ENCODE results near the gene TTLL11.

Gene TTLL11

GRCh38 chr9:122088880-122089706 lies 4.0 kb downstream of the TTLL11 start:
- TF ChIP-seq POLR2AphosphoS5 (IDR thresholded peaks at IDR 0.05; ENCODE audit: low read depth, low read length): no peak
- no peak for TF ChIP-seq TAF1 (IDR thresholded peaks at IDR 0.05; ENCODE audit: low read depth, low read length)
- no peak for TF ChIP-seq SPI1 (IDR thresholded peaks at IDR 0.05; ENCODE audit: low read depth, low read length)
- TF ChIP-seq POU2F2 (IDR thresholded peaks at IDR 0.05; ENCODE audit: low read depth, low read length): no peak
- TF ChIP-seq POLR2A (IDR thresholded peaks at IDR 0.05; ENCODE audit: low read depth, low read length): no peak
- TF ChIP-seq PAX5 (IDR thresholded peaks at IDR 0.05; ENCODE audit: insufficient read depth, low read length, severe bottlenecking): no peak
- DNase-seq (ENCODE audit: insufficient read length, low spot score) (no peak), FAIRE-seq (no peak)

- FAIRE-seq (no peak), DNase-seq (ENCODE audit: insufficient read length, low spot score) (no peak)
- TF ChIP-seq POLR2A (IDR thresholded peaks at IDR 0.05; ENCODE audit: low read depth, low read length) (no peak), SPI1 (IDR thresholded peaks at IDR 0.05; ENCODE audit: low read depth, low read length) (no peak), POU2F2 (IDR thresholded peaks at IDR 0.05; ENCODE audit: low read depth, low read length) (no peak), PAX5 (IDR thresholded peaks at IDR 0.05; ENCODE audit: insufficient read depth, low read length, severe bottlenecking) (no peak), POLR2AphosphoS5 (IDR thresholded peaks at IDR 0.05; ENCODE audit: low read depth, low read length) (no peak)
Observed at GRCh38 chr9:122087406-122088200, 5.5 kb downstream of the TTLL11 start.

- FAIRE-seq: no peak
Observed at GRCh38 chr9:122086873-122087272, 6.2 kb downstream of the TTLL11 start.

GRCh38 chr9:122085260-122085659 lies 7.8 kb downstream of the TTLL11 start:
- TF ChIP-seq POU2F2 (IDR thresholded peaks at IDR 0.05; ENCODE audit: low read depth, low read length) (no peak), SPI1 (IDR thresholded peaks at IDR 0.05; ENCODE audit: low read depth, low read length) (no peak), POLR2A (IDR thresholded peaks at IDR 0.05; ENCODE audit: low read depth, low read length) (no peak), TAF1 (IDR thresholded peaks at IDR 0.05; ENCODE audit: low read depth, low read length) (no peak), POLR2AphosphoS5 (IDR thresholded peaks at IDR 0.05; ENCODE audit: low read depth, low read length) (no peak), PAX5 (IDR thresholded peaks at IDR 0.05; ENCODE audit: insufficient read depth, low read length, severe bottlenecking) (no peak)
- FAIRE-seq (no peak), DNase-seq (ENCODE audit: insufficient read length, low spot score) (no peak)

More at GRCh38 chr9:122086873-122087272, 6.2 kb downstream of the TTLL11 start:
- TF ChIP-seq PAX5 (IDR thresholded peaks at IDR 0.05; ENCODE audit: insufficient read depth, low read length, severe bottlenecking) (no peak), TAF1 (IDR thresholded peaks at IDR 0.05; ENCODE audit: low read depth, low read length) (no peak)
- DNase-seq (ENCODE audit: insufficient read length, low spot score): no peak

DNA sequence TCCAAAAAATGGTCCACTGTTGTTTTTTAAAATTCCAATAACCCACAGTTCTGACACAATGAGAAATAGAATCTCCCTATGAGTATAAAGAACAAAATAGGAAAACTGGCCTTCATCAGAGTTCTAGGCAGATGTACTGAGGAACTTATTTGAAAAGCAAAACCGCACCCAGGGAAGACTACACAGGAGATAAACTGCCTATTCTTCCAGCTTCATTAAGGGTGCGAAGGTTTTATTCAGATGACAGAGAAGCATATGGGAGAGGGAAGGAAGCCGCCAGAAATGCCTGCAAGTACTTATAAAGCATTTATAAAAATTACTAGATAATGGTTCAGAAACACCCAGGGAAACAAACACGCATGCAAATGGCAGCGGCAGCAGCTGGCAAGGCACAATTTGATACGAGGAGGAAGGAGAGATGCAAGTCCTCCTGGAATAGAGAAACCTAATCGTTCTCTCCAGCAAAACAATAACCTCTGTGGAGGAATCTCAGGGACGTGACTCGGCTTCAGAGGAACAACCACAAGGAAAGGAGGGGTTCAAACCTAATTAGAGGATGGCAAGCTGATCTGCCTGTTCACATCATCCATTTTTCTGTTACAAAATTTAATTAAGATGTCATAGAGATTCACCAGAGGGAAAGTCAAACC lies 9.0 kb downstream of the TTLL11 start:
- FAIRE-seq (no peak), DNase-seq (ENCODE audit: insufficient read length, low spot score) (no peak)
- TF ChIP-seq POLR2AphosphoS5 (IDR thresholded peaks at IDR 0.05; ENCODE audit: low read depth, low read length): no peak
- no peak for TF ChIP-seq SPI1 (IDR thresholded peaks at IDR 0.05; ENCODE audit: low read depth, low read length)
- TF ChIP-seq PAX5 (IDR thresholded peaks at IDR 0.05; ENCODE audit: insufficient read depth, low read length, severe bottlenecking): no peak
- no peak for TF ChIP-seq TAF1 (IDR thresholded peaks at IDR 0.05; ENCODE audit: low read depth, low read length)
- TF ChIP-seq POLR2A (IDR thresholded peaks at IDR 0.05; ENCODE audit: low read depth, low read length): no peak
- TF ChIP-seq POU2F2 (IDR thresholded peaks at IDR 0.05; ENCODE audit: low read depth, low read length): no peak

GRCh38 chr9:122080986-122081385 lies 12.1 kb downstream of the TTLL11 start:
- no peak for FAIRE-seq

GRCh38 chr9:122078557-122078956 lies 14.6 kb downstream of the TTLL11 start:
- TF ChIP-seq POU2F2 (IDR thresholded peaks at IDR 0.05; ENCODE audit: low read depth, low read length): no peak
- no peak for TF ChIP-seq POLR2A (IDR thresholded peaks at IDR 0.05; ENCODE audit: low read depth, low read length)
- no peak for TF ChIP-seq SPI1 (IDR thresholded peaks at IDR 0.05; ENCODE audit: low read depth, low read length)
- TF ChIP-seq PAX5 (IDR thresholded peaks at IDR 0.05; ENCODE audit: insufficient read depth, low read length, severe bottlenecking): no peak
- no peak for TF ChIP-seq POLR2AphosphoS5 (IDR thresholded peaks at IDR 0.05; ENCODE audit: low read depth, low read length)
- no peak for TF ChIP-seq TAF1 (IDR thresholded peaks at IDR 0.05; ENCODE audit: low read depth, low read length)
- FAIRE-seq (no peak), DNase-seq (ENCODE audit: insufficient read length, low spot score) (no peak)

More at GRCh38 chr9:122080986-122081385, 12.1 kb downstream of the TTLL11 start:
- TF ChIP-seq TAF1 (IDR thresholded peaks at IDR 0.05; ENCODE audit: low read depth, low read length): no peak
- no peak for TF ChIP-seq POLR2AphosphoS5 (IDR thresholded peaks at IDR 0.05; ENCODE audit: low read depth, low read length)
- TF ChIP-seq POU2F2 (IDR thresholded peaks at IDR 0.05; ENCODE audit: low read depth, low read length): no peak
- no peak for DNase-seq (ENCODE audit: insufficient read length, low spot score)

- FAIRE-seq (no peak), DNase-seq (ENCODE audit: insufficient read length, low spot score) (no peak)
- no peak for TF ChIP-seq POU2F2 (IDR thresholded peaks at IDR 0.05; ENCODE audit: low read depth, low read length)
- no peak for TF ChIP-seq POLR2AphosphoS5 (IDR thresholded peaks at IDR 0.05; ENCODE audit: low read depth, low read length)
- TF ChIP-seq PAX5 (IDR thresholded peaks at IDR 0.05; ENCODE audit: insufficient read depth, low read length, severe bottlenecking): no peak
- no peak for TF ChIP-seq SPI1 (IDR thresholded peaks at IDR 0.05; ENCODE audit: low read depth, low read length)
Observed at GRCh38 chr9:122076773-122077172, 16.3 kb downstream of the TTLL11 start.

- FAIRE-seq: no peak
- no peak for DNase-seq (ENCODE audit: insufficient read length, low spot score)
- TF ChIP-seq POLR2A (IDR thresholded peaks at IDR 0.05; ENCODE audit: low read depth, low read length): no peak
Observed at GRCh38 chr9:122076117-122076516, 17.0 kb downstream of the TTLL11 start.

Data from GM12891 (cell line).